ENCODE data around the gene NMNAT2. TPM values are rescaled to one million over a fixed set of nuclear protein-coding genes. Genes with fewer than 3 reads are reported as not detected.

Gene NMNAT2
- total RNA-seq, 1 experiment from 2014 or later: not detected

GRCh38 chr1:183206538-183207122 is 211.6 kb downstream of the NMNAT2 start:
- no peak overlapping the region for H2AFZ ChIP-seq (ENCODE audit: low read depth, low read length, poor library complexity, severe bottlenecking)
- no peak overlapping the region for H3K4me3 ChIP-seq (replicated peaks in 1 of 2; ENCODE audit: low read depth in 1 of 2, low read length in 2 of 2)
- no peak overlapping the region for H3K27ac ChIP-seq (ENCODE audit: low read depth, low read length)
- no peak for ATAC-seq
- no peak for DNase-seq (ENCODE audit: low read depth, low spot score)
- no peak overlapping the region for H3K4me2 ChIP-seq (ENCODE audit: low read length)
- H3K27me3 ChIP-seq (ENCODE audit: insufficient read depth, low read length): no peaks in the 10 kb centered on the region
- H3K4me1 ChIP-seq (ENCODE audit: control insufficient read depth in 1 of 2, insufficient read depth in 2 of 2, low read length in 2 of 2): peaks cover 4 to 15% of the 10 kb centered on the region in 2 experiments; a peak in 3 of 4 replicates
- CTCF ChIA-PET: no interaction called here
- RAD21 ChIA-PET (ENCODE audit: low non-redundant PET in 1 of 2, low total read pairs in 2 of 2, uncharacterized antibody in 2 of 2, unreplicated experiment in 2 of 2): no interaction called here
- no TSS peak for BruUV-seq (replicated peaks)
- no peaks in the 10 kb centered on the region for H4K20me1 ChIP-seq (ENCODE audit: insufficient read depth)
- no peaks in the 10 kb centered on the region for H3K79me2 ChIP-seq (ENCODE audit: insufficient read depth, low read length)
- no peak for TF ChIP-seq CEBPB (IDR thresholded peaks at IDR 0.05; ENCODE audit: low read depth)
- TF ChIP-seq, protein P1, sequence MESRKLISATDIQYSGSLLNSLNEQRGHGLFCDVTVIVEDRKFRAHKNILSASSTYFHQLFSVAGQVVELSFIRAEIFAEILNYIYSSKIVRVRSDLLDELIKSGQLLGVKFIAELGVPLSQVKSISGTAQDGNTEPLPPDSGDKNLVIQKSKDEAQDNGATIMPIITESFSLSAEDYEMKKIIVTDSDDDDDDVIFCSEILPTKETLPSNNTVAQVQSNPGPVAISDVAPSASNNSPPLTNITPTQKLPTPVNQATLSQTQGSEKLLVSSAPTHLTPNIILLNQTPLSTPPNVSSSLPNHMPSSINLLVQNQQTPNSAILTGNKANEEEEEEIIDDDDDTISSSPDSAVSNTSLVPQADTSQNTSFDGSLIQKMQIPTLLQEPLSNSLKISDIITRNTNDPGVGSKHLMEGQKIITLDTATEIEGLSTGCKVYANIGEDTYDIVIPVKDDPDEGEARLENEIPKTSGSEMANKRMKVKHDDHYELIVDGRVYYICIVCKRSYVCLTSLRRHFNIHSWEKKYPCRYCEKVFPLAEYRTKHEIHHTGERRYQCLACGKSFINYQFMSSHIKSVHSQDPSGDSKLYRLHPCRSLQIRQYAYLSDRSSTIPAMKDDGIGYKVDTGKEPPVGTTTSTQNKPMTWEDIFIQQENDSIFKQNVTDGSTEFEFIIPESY (IDR thresholded peaks at IDR 0.05; ENCODE audit: extremely low read depth, insufficient replicate concordance, low read length): no peak
- no peak for TF ChIP-seq EZH2phosphoT487 (IDR thresholded peaks at IDR 0.05; ENCODE audit: borderline replicate concordance)
- TF ChIP-seq ATF3 (IDR thresholded peaks at IDR 0.05): no peak
- no peak for TF ChIP-seq FOSL1 (IDR thresholded peaks at IDR 0.05; ENCODE audit: low read depth)
- TF ChIP-seq TCF7L2 (IDR thresholded peaks at IDR 0.05; ENCODE audit: borderline replicate concordance, extremely low read depth, insufficient read depth, insufficient read length): no peak
- TF ChIP-seq ZFX (IDR thresholded peaks at IDR 0.05): no peak
- TF ChIP-seq EZH2 (IDR thresholded peaks at IDR 0.05): no peak
- TF ChIP-seq YY1 (IDR thresholded peaks at IDR 0.05; ENCODE audit: extremely low read depth, insufficient replicate concordance, low read depth, low read length): no peak
- TF ChIP-seq ZNF274 (IDR thresholded peaks at IDR 0.05; ENCODE audit: low read depth, low read length): no peak
- TF ChIP-seq, protein P2, sequence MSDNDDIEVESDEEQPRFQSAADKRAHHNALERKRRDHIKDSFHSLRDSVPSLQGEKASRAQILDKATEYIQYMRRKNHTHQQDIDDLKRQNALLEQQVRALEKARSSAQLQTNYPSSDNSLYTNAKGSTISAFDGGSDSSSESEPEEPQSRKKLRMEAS (IDR thresholded peaks at IDR 0.05): no peak
- no peak for TF ChIP-seq RAD21 (IDR thresholded peaks at IDR 0.05; ENCODE audit: low read depth)
- TF ChIP-seq POLR2AphosphoS5 (IDR thresholded peaks at IDR 0.05; ENCODE audit: low read depth, low read length): no peak
- no peak for TF ChIP-seq SIN3A (IDR thresholded peaks at IDR 0.05; ENCODE audit: low read depth)
- no peak for TF ChIP-seq CBX3 (IDR thresholded peaks at IDR 0.05; ENCODE audit: low read depth)
- TF ChIP-seq SP1 (IDR thresholded peaks at IDR 0.05; ENCODE audit: low read depth): no peak
- no peak for TF ChIP-seq POLR2A (IDR thresholded peaks at IDR 0.05; ENCODE audit: borderline replicate concordance, extremely low read depth, insufficient read depth, insufficient read length)
- TF ChIP-seq, protein P3, sequence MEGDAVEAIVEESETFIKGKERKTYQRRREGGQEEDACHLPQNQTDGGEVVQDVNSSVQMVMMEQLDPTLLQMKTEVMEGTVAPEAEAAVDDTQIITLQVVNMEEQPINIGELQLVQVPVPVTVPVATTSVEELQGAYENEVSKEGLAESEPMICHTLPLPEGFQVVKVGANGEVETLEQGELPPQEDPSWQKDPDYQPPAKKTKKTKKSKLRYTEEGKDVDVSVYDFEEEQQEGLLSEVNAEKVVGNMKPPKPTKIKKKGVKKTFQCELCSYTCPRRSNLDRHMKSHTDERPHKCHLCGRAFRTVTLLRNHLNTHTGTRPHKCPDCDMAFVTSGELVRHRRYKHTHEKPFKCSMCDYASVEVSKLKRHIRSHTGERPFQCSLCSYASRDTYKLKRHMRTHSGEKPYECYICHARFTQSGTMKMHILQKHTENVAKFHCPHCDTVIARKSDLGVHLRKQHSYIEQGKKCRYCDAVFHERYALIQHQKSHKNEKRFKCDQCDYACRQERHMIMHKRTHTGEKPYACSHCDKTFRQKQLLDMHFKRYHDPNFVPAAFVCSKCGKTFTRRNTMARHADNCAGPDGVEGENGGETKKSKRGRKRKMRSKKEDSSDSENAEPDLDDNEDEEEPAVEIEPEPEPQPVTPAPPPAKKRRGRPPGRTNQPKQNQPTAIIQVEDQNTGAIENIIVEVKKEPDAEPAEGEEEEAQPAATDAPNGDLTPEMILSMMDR (IDR thresholded peaks at IDR 0.05 in 2 of 3, conservative IDR thresholded peaks at IDR 0.05 in 1 of 3; ENCODE audit: borderline replicate concordance in 1 of 3, insufficient read depth in 1 of 3, low read depth in 2 of 3, low read length in 2 of 3): no peak
- TF ChIP-seq SRF (IDR thresholded peaks at IDR 0.05; ENCODE audit: low read depth): no peak
- H3K9me2 ChIP-seq (ENCODE audit: insufficient read depth): no peaks in the 10 kb centered on the region
- no peaks in the 10 kb centered on the region for H3K36me3 ChIP-seq (ENCODE audit: control insufficient read depth in 1 of 2, insufficient read depth in 2 of 2, low read length in 2 of 2)
- intact Hi-C loops (cut with micrococcal nuclease): no loop called here
- no peaks in the 10 kb centered on the region for H3K9me3 ChIP-seq (ENCODE audit: control insufficient read depth in 1 of 2, insufficient read depth in 1 of 2, low read depth in 1 of 2, low read length in 2 of 2)
- H3K9ac ChIP-seq (ENCODE audit: low read length): no peak overlapping the region
- POLR2A ChIA-PET: no interaction called here

Measured in HCT116 (cell line).